ENCODE results near the gene CARM1.

The CARM1 gene

GRCh38 chr19:10887616-10888367 lies 16.4 kb downstream of the CARM1 start:
- no peak for TF ChIP-seq CTCF (IDR thresholded peaks at IDR 0.05; ENCODE audit: insufficient read depth, low read depth, low read length, missing control alignments)
- DNase-seq (ENCODE audit: low read depth), result no peak
- H3K4me3 ChIP-seq (ENCODE audit: low read depth, low read length), result no peak overlapping the region

- H3K4me3 ChIP-seq (ENCODE audit: low read depth, low read length), result no peak overlapping the region
- DNase-seq (ENCODE audit: low read depth), result peak; percentile 34
- TF ChIP-seq CTCF (IDR thresholded peaks at IDR 0.05; ENCODE audit: insufficient read depth, low read depth, low read length, missing control alignments), result no peak
Measured at GRCh38 chr19:10888421-10888866, 17.1 kb downstream of the CARM1 start.

- H3K4me3 ChIP-seq (ENCODE audit: low read depth, low read length), result no peak overlapping the region
- no peak for DNase-seq (ENCODE audit: low read depth)
- no peak for TF ChIP-seq CTCF (IDR thresholded peaks at IDR 0.05; ENCODE audit: insufficient read depth, low read depth, low read length, missing control alignments)
Measured at GRCh38 chr19:10889880-10890279, 18.5 kb downstream of the CARM1 start.

GRCh38 chr19:10891405-10892086 lies 20.2 kb downstream of the CARM1 start:
- DNase-seq (ENCODE audit: low read depth), result no peak
- TF ChIP-seq CTCF (IDR thresholded peaks at IDR 0.05; ENCODE audit: insufficient read depth, low read depth, low read length, missing control alignments), result no peak
- H3K4me3 ChIP-seq (ENCODE audit: low read depth, low read length), result no peak overlapping the region

- no peak overlapping the region for H3K4me3 ChIP-seq (ENCODE audit: low read depth, low read length)
- TF ChIP-seq CTCF (IDR thresholded peaks at IDR 0.05; ENCODE audit: insufficient read depth, low read depth, low read length, missing control alignments), result no peak
- no peak for DNase-seq (ENCODE audit: low read depth)
Measured at GRCh38 chr19:10892256-10892655, 20.9 kb downstream of the CARM1 start.

- no peak for TF ChIP-seq CTCF (IDR thresholded peaks at IDR 0.05; ENCODE audit: insufficient read depth, low read depth, low read length, missing control alignments)
- DNase-seq (ENCODE audit: low read depth), result no peak
- no peak overlapping the region for H3K4me3 ChIP-seq (ENCODE audit: low read depth, low read length)
Measured at GRCh38 chr19:10894911-10895213, 23.5 kb downstream of the CARM1 start.

Data from GM12865 (cell line).